ENCODE results near the gene ROPN1B.
"Not testable (repeated sequence)": the region's sequence is repeated elsewhere in the genome, so short reads cannot be mapped to it uniquely, and the experiment has no call there.

Gene ROPN1B

GRCh38 chr3:125957674-125958510 is 11.1 kb upstream of the ROPN1B start:
- in situ Hi-C loops (cut with MboI; ENCODE audit: low sequenced_read_pairs) = no loop called here

GRCh38 chr3:125958511-125959316 is 10.3 kb upstream of the ROPN1B start:
- in situ Hi-C loops (cut with MboI; ENCODE audit: low sequenced_read_pairs) = no loop called here

- in situ Hi-C loops (cut with MboI; ENCODE audit: low sequenced_read_pairs) = no loop called here
Observed at GRCh38 chr3:125959317-125960065, 9.5 kb upstream of the ROPN1B start.

GRCh38 chr3:125960066-125960424 is 8.9 kb upstream of the ROPN1B start:
- in situ Hi-C loops (cut with MboI; ENCODE audit: low sequenced_read_pairs) = no loop called here

GRCh38 chr3:125960456-125961288 is 8.3 kb upstream of the ROPN1B start:
- in situ Hi-C loops (cut with MboI; ENCODE audit: low sequenced_read_pairs) = no loop called here

- in situ Hi-C loops (cut with MboI; ENCODE audit: low sequenced_read_pairs) = no loop called here
Observed at GRCh38 chr3:125961289-125961589, 7.7 kb upstream of the ROPN1B start.

GRCh38 chr3:125963834-125964233 is 5.1 kb upstream of the ROPN1B start:
- in situ Hi-C loops (cut with MboI; ENCODE audit: low sequenced_read_pairs) = not testable (repeated sequence)

GRCh38 chr3:125965505-125965904 is 3.5 kb upstream of the ROPN1B start:
- in situ Hi-C loops (cut with MboI; ENCODE audit: low sequenced_read_pairs) = no loop called here

GRCh38 chr3:125967156-125967555 is 1.8 kb upstream of the ROPN1B start:
- in situ Hi-C loops (cut with MboI; ENCODE audit: low sequenced_read_pairs) = no loop called here

- in situ Hi-C loops (cut with MboI; ENCODE audit: low sequenced_read_pairs) = not testable (repeated sequence)
Observed at GRCh38 chr3:125968121-125968520, 857 bp upstream of the ROPN1B start.

GRCh38 chr3:125971997-125972944 is 3.3 kb downstream of the ROPN1B start:
- in situ Hi-C loops (cut with MboI; ENCODE audit: low sequenced_read_pairs) = not testable (repeated sequence)

- in situ Hi-C loops (cut with MboI; ENCODE audit: low sequenced_read_pairs) = not testable (repeated sequence)
Observed at GRCh38 chr3:125975245-125976002, 6.4 kb downstream of the ROPN1B start.

GRCh38 chr3:125976003-125976390 is 7.0 kb downstream of the ROPN1B start:
- in situ Hi-C loops (cut with MboI; ENCODE audit: low sequenced_read_pairs) = not testable (repeated sequence)

GRCh38 chr3:125977104-125977503 is 8.1 kb downstream of the ROPN1B start:
- in situ Hi-C loops (cut with MboI; ENCODE audit: low sequenced_read_pairs) = not testable (repeated sequence)

- in situ Hi-C loops (cut with MboI; ENCODE audit: low sequenced_read_pairs) = not testable (repeated sequence)
Observed at GRCh38 chr3:125984951-125985350, 16.0 kb downstream of the ROPN1B start.

- in situ Hi-C loops (cut with MboI; ENCODE audit: low sequenced_read_pairs) = no loop called here
Observed at GRCh38 chr3:125990253-125990970, 21.4 kb downstream of the ROPN1B start.

GRCh38 chr3:125996751-125997150 is 27.8 kb downstream of the ROPN1B start:
- in situ Hi-C loops (cut with MboI; ENCODE audit: low sequenced_read_pairs) = not testable (repeated sequence)

- in situ Hi-C loops (cut with MboI; ENCODE audit: low sequenced_read_pairs) = no loop called here
Observed at GRCh38 chr3:126002189-126002588, 33.2 kb downstream of the ROPN1B start.
